SU-DHL-6 (cell line): ENCODE results near the gene GFPT2.

Experiments
- H2AFZ ChIP-seq: fragments of 200-600 bp; sonication (generic); 2 replicates; pipeline ENCODE4 v1.6.1; 2014; ENCODE audit warnings: low read depth, mild to moderate bottlenecking, moderate library complexity, mixed read lengths, antibody characterized with exemption, low read length; ENCODE audit not compliant: severe bottlenecking
- H3F3A ChIP-seq: fragments of 200-600 bp; shearing (Covaris generic); 2 replicates; pipeline ENCODE4 v1.6.0; 2016; ENCODE audit warnings: antibody characterized with exemption, mild to moderate bottlenecking; ENCODE audit not compliant: insufficient read depth
- H3K27ac ChIP-seq: fragments of 200-600 bp; sonication (generic); 2 replicates; pipeline ENCODE4 v1.5.1; 2016; ENCODE audit warnings: low read depth, mild to moderate bottlenecking, low read length, moderate library complexity, mixed read lengths
- H3K27me3 ChIP-seq: fragments of 200-600 bp; sonication (generic), shearing (Covaris generic); 2 replicates; pipeline ENCODE4 v1.6.0; 2014; ENCODE audit warnings: mild to moderate bottlenecking, low read length
- H3K36me3 ChIP-seq: fragments of 200-600 bp; sonication (generic); 2 replicates; pipeline ENCODE4 v1.6.1; 2014; ENCODE audit warnings: mild to moderate bottlenecking, low read length, mixed read lengths
- H3K4me2 ChIP-seq: fragments of 300-600, 200-600 bp; shearing (Covaris generic), sonication (generic); 2 replicates; pipeline ENCODE4 v1.6.0; 2014; ENCODE audit warnings: low read length, low read depth, mild to moderate bottlenecking; ENCODE audit not compliant: poor library complexity, severe bottlenecking
- H3K4me3 ChIP-seq: fragments of 200-600 bp; sonication (generic); 2 replicates; pipeline ENCODE4 v1.5.1; 2014; ENCODE audit warnings: antibody characterized with exemption, low read length, mild to moderate bottlenecking, mixed read lengths; ENCODE audit not compliant: insufficient read depth, poor library complexity, severe bottlenecking
- H3K79me2 ChIP-seq: fragments of 200-600 bp; sonication (generic); 2 replicates; pipeline ENCODE4 v1.6.1; 2014; ENCODE audit warnings: mild to moderate bottlenecking, low read length, moderate library complexity; ENCODE audit not compliant: insufficient read depth
- H3K9ac ChIP-seq: fragments of 200-600 bp; sonication (generic); 2 replicates; pipeline ENCODE4 v1.7.0; 2014; ENCODE audit warnings: mild to moderate bottlenecking, low read length
- H3K9me2 ChIP-seq: fragments of 200-600 bp; sonication (generic); replicated peaks from 2 replicates; pipeline ENCODE4 v1.6.1; 2014; ENCODE audit warnings: low read length; ENCODE audit not compliant: insufficient read depth
- H3K9me3 ChIP-seq: fragments of 200-600 bp; sonication (generic); 2 replicates; pipeline ENCODE4 v1.6.1; 2014; ENCODE audit warnings: low read length, mixed read lengths; ENCODE audit not compliant: insufficient read depth
- H4K20me1 ChIP-seq: fragments of 200-600 bp; sonication (generic); 2 replicates; pipeline ENCODE4 v1.6.1; 2014; ENCODE audit warnings: low read depth, mild to moderate bottlenecking, antibody characterized with exemption, low read length, moderate library complexity, mixed read lengths
- EZH2phosphoT487 ChIP-seq: fragments of 200-600 bp; sonication (generic), shearing (Covaris generic); conservative IDR thresholded peaks from 2 replicates; pipeline ENCODE4 v1.6.1; 2018; ENCODE audit warnings: mild to moderate bottlenecking, antibody characterized with exemption, low read length, moderate library complexity, mixed read lengths
- TF ChIP-seq, protein P1 (sequence below): fragments of 200-600 bp; sonication (generic); IDR thresholded peaks from one replicate; pipeline ENCODE4 v1.5.1; 2017; ENCODE audit warnings: antibody characterized with exemption, mild to moderate bottlenecking, low read length, moderate library complexity; ENCODE audit not compliant: insufficient read depth, poor library complexity, severe bottlenecking

The GFPT2 gene

DNA sequence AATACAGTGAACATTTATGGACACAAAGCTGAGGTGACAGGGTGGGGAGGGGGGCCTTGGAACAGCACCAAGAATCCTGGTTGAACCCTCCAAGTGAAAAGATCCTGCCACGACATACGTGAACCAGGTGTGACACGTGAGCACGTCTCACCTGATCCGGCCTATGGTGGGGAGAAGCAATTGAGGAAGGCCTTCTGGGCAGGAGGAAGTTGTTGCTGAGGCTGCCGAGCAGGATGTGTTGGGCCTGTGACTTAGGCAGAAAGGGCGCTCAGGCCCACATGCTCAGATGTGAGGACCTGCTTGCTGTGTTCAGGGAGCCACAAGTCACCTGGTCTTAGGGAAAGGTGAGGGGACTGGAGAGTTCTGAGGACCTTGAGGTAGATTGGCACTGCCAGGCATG, 58.7 kb downstream of the GFPT2 start:
- no peaks in the 10 kb centered on the region for H3K9me3 ChIP-seq
- no peak overlapping the region for H3K4me3 ChIP-seq
- no peak for TF ChIP-seq EZH2phosphoT487
- TF ChIP-seq, protein P1, sequence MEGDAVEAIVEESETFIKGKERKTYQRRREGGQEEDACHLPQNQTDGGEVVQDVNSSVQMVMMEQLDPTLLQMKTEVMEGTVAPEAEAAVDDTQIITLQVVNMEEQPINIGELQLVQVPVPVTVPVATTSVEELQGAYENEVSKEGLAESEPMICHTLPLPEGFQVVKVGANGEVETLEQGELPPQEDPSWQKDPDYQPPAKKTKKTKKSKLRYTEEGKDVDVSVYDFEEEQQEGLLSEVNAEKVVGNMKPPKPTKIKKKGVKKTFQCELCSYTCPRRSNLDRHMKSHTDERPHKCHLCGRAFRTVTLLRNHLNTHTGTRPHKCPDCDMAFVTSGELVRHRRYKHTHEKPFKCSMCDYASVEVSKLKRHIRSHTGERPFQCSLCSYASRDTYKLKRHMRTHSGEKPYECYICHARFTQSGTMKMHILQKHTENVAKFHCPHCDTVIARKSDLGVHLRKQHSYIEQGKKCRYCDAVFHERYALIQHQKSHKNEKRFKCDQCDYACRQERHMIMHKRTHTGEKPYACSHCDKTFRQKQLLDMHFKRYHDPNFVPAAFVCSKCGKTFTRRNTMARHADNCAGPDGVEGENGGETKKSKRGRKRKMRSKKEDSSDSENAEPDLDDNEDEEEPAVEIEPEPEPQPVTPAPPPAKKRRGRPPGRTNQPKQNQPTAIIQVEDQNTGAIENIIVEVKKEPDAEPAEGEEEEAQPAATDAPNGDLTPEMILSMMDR = no peak
- H3K79me2 ChIP-seq = peaks cover 20% of the 10 kb centered on the region
- H4K20me1 ChIP-seq = 0 out of 2 replicates have a peak, but pooled peaks cover 4% of the 10 kb centered on the region
- no peaks in the 10 kb centered on the region for H3K36me3 ChIP-seq
- H3K4me2 ChIP-seq = no peak overlapping the region
- no peaks in the 10 kb centered on the region for H3K27me3 ChIP-seq
- no peaks in the 10 kb centered on the region for H3K9me2 ChIP-seq
- H3F3A ChIP-seq = peaks cover 7% of the 10 kb centered on the region
- no peak overlapping the region for H2AFZ ChIP-seq
- H3K9ac ChIP-seq = no peak overlapping the region
- H3K27ac ChIP-seq = no peak overlapping the region

DNA sequence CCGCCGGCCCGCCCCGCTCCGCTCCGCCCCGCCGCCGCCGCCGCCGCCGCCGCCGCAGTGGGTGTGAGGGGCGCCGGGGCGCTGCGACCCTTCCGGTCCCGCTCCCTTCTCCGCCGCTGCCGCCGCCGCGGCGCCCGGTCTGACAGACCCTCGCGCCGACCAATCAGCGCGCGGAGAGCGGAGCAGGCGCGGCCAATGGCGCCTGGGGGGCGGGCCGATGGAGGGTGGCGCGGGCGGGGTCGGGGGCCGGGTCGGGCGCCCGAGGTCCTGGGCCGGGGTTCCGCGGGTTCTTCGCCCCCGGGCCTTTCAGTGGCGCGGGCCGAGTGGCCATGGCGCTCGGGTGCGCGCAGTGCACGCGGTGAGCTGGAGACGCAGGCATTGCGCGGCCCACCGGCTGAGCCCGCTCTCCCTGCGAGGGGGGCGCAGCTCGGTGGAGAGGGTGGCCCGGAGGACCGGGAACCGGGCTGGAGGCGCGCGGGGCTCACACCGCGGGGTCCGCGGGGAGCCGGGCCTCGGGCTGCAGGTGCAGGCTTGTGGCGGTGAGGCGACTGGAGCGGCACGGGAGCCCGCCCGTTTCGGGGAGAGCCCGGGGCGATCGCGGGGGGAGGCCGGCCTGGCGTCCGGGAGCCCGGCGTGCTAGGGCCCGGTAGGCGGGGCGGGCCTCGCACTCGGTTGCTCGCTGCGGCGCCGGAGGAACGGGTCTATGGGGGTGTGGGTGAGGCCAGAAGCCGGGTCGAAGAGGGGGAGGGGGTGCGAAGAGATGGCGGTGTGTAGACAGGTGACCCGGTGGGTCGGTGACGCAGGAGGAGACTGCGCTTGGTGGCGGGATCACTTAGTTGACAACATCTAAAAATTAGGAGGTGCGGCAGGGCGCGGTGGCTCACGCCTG, 60.9 kb downstream of the GFPT2 start, which contains the start of gene MAPK9:
Gene MAPK9 (minus strand): TSS at position 141 of the 889 bp plus-strand sequence. CDS start 11,522 bp downstream, outside the sequence.
- Histone ChIP-seq H3K9me2 (no peaks in the 10 kb centered on the region), H3K27ac (peak within 1 kb of the TSS; percentile 83), H3K4me3 (peak within 1 kb of the TSS; percentile 91), H2AFZ (peak within 1 kb of the TSS; percentile 81), H3K36me3 (no peaks in the 10 kb centered on the region), H3K9ac (peak within 1 kb of the TSS; percentile 97), H3K9me3 (no peaks in the 10 kb centered on the region), H4K20me1 (0 out of 2 replicates have a peak, but pooled peaks cover 9% of the 10 kb centered on the region), H3K27me3 (no peaks in the 10 kb centered on the region), H3F3A (peaks cover 7% of the 10 kb centered on the region), H3K4me2 (peak within 1 kb of the TSS; percentile 72), H3K79me2 (peaks cover 43% of the 10 kb centered on the region)
- TF ChIP-seq, protein P1 = no peak
- TF ChIP-seq EZH2phosphoT487 = no peak

DNA sequence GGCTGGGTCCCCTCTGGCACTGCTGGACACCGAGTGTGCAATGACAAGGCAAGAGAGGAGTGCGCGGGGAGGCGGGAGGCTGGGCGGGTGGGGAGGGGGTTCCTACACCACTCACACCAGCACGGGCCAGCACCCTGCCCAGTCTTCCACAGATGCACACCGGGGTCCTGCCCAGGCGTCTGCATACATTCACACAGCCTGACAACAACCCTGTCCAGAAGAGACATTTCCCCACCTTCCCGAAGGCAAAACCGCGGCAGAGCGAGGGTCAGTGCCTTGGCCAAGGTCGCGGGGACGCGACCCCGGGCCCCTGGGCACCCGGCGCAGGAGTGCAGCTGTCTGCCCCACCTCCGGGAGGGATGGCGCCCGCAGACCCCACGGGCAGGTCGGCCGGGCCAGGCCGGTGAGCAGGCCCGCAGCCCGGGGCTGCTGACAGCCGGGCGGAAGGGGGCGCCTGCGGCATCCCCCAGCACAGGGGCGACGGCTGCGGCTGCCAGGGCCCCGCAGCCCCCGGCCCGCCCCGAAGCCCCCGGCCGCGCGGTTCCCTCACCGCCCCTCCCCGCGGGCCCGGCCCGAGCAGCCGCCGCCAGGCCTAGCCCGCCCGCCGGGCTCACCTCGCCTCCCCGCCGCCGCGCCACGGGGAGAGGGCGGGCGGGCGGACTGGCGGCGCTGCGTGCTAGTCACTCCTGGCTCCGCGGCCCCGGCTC, 61.7 kb downstream of the GFPT2 start:
- H3K9ac ChIP-seq = peak overlapping the region; percentile 65
- TF ChIP-seq, protein P1 = no peak
- TF ChIP-seq EZH2phosphoT487 = no peak
- 0 out of 2 replicates have a peak, but pooled peaks cover 9% of the 10 kb centered on the region for H4K20me1 ChIP-seq
- H3F3A ChIP-seq = peaks cover 7% of the 10 kb centered on the region
- no peaks in the 10 kb centered on the region for H3K27me3 ChIP-seq
- no peak overlapping the region for H2AFZ ChIP-seq
- no peaks in the 10 kb centered on the region for H3K9me2 ChIP-seq
- peaks cover 51% of the 10 kb centered on the region for H3K79me2 ChIP-seq
- H3K4me2 ChIP-seq = peak overlapping the region; percentile 72
- no peaks in the 10 kb centered on the region for H3K36me3 ChIP-seq
- H3K27ac ChIP-seq = no peak overlapping the region
- no peaks in the 10 kb centered on the region for H3K9me3 ChIP-seq
- H3K4me3 ChIP-seq = peak overlapping the region; percentile 91
